GM18861 (cell line): ENCODE results near the gene FIG4.
"Not testable (repeated sequence)": the region's sequence is repeated elsewhere in the genome, so short reads cannot be mapped to it uniquely, and the experiment has no call there.

Experiments
- ATAC-seq: cut with Tn5 transposase; IDR thresholded peaks from one replicate; pipeline ENCODE4 v1.9.1; 2021; ENCODE audit not compliant: unreplicated experiment

Gene FIG4

DNA sequence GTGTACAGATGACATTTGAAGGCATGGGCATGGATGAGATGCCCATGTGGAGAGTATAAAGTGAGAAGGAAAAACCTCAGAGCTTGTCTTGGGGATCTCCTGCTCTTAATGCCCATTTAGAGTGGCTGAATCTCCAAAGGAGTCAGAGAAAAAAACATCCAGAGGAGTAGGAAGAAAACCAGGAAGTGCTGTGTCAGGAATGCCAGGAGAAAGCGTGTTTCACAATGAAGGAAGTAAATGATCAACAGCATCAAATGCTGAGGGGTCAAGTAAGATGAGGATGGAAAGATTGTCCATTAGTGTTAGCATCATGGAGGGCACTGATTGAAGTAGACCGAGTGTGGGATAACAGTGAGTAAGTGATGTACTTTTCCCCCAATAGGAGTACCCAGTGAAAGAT is 56.1 kb downstream of the FIG4 start:
- ATAC-seq, result no peak

GRCh38 chr6:109759098-109759955 is 68.2 kb downstream of the FIG4 start:
- ATAC-seq, result no peak

DNA sequence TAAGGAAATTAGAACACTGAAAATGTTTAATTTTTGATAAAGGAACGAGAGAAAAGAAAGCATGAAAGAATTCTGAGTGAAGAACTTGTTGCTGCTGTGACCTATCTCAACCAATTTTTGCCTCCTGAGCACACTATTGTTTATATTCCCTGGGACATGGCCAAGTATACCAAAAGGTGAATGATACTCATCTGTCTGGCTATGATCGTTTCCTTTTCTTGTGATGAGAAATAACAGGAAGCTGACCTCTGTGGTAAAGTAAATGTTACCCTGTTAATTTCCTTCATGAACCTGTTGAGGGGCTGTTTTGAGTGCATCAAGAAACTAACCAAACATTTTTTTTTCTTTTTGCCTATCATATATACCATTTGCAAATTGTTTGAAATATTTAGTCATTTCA is 69.1 kb downstream of the FIG4 start:
- no peak for ATAC-seq

DNA sequence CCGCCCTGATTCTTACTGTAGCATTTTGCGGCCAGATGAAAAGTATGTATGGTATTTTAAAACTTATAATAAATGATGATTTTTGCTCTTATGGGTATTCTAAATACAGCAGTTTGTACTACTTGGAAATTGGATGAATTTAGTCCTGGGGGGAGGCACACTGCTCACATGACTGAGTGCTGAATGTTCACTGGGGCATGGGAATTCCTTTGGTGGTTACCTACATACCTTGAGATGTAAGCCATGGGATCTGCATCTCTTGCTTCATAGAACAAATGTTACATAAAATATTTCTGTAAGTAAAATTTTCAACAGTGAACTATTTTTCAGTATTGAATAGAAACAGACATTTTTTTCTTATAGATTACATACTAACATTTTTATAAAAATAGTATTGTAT is 71.1 kb downstream of the FIG4 start:
- no peak for ATAC-seq

- ATAC-seq, result no peak
These were observed 71.8 kb downstream of the FIG4 start for GRCh38 chr6:109762769-109763441.

- ATAC-seq, result no peak
These were observed 75.1 kb downstream of the FIG4 start for GRCh38 chr6:109766167-109766566.

- ATAC-seq, result no peak
These were observed 76.9 kb downstream of the FIG4 start for GRCh38 chr6:109767961-109768360.

GRCh38 chr6:109768485-109768884 is 77.4 kb downstream of the FIG4 start:
- no peak for ATAC-seq

DNA sequence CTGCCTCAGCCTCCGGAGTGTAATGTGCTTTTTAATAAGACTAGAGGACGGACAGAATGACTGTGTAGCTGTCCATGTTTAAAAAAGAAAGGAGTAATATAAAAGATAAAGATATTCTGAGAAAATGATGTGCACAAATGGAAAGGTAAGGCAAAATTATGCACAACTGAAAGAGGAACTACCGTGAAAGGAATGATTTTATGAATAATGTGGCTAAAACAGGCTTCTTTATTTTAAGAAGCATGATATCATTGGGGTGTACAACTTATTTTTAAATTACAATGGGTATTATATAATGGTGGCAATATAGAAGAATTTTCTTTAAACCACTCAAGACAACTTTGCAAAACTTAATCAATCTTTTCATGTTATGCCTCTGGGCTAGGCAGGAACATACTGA is 78.1 kb downstream of the FIG4 start:
- peak; percentile 47 for ATAC-seq

GRCh38 chr6:109770047-109770446 is 79.0 kb downstream of the FIG4 start:
- ATAC-seq, result no peak

GRCh38 chr6:109770779-109771178 is 79.7 kb downstream of the FIG4 start:
- no peak for ATAC-seq

DNA sequence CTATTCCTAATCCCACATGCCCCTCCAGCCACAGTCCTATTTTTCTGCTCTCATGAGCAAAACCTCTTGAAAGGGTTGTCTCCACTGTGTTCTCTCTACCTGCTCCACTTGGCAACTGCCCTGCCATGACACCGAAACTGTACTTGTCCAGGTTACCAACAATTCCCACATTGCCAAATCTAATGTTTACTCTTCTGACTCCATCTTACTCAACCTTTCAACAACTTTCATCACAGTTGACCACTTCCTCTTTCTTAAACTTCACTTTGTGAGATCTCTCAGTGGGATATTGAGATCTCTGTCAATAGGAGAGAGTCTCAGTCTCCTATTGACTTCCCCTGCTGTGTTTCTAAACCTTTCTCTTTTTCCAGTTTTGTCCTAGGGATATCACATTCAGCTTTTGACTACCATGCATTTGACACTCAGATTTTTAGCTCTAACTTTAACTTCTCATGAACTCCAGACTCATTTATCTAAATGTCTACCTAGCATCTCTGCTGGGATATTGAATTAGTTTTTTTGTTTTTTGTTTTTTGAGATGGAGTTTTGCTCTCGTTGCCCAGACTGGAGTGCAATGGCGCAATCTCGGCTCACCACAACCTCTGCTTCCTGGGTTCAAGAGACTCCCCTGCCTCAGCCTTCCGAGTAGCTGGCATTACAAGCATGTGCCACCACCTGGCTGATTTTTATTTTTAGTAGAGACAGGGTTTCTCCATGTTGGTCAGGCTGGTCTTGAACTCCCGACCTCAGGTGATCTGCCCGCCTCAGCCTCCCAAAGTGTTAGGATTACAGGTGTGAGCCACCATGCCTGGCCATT is 81.1 kb downstream of the FIG4 start:
- not testable (repeated sequence) for ATAC-seq

GRCh38 chr6:109772883-109773431 is 81.9 kb downstream of the FIG4 start:
- no peak for ATAC-seq

- ATAC-seq, result no peak
These were observed 89.9 kb downstream of the FIG4 start for GRCh38 chr6:109781001-109781400.

- no peak for ATAC-seq
These were observed 91.4 kb downstream of the FIG4 start for GRCh38 chr6:109782491-109782999.

GRCh38 chr6:109783250-109783986 is 92.3 kb downstream of the FIG4 start:
- no peak for ATAC-seq

- no peak for ATAC-seq
These were observed 96.2 kb downstream of the FIG4 start for GRCh38 chr6:109787312-109787711.

GRCh38 chr6:109788687-109789086 is 97.6 kb downstream of the FIG4 start:
- no peak for ATAC-seq

- no peak for ATAC-seq
These were observed 99.0 kb downstream of the FIG4 start for GRCh38 chr6:109790131-109790530.

- ATAC-seq, result no peak
These were observed 100.2 kb downstream of the FIG4 start for GRCh38 chr6:109791301-109791700.
